HG03139 (cell line): ENCODE measurements around the gene ALG1.
"Not testable (repeated sequence)": the region's sequence is repeated elsewhere in the genome, so short reads cannot be mapped to it uniquely, and the experiment has no call there.

Source experiments
- ATAC-seq: cut with Tn5 transposase; IDR thresholded peaks from one replicate; pipeline ENCODE4 v1.9.1; 2021; ENCODE audit not compliant: unreplicated experiment

Gene ALG1

GRCh38 chr16:5072334-5073278, 963 bp downstream of the ALG1 start:
- ATAC-seq = no peak

- ATAC-seq = no peak
Observed at GRCh38 chr16:5073279-5073629, 1.6 kb downstream of the ALG1 start.

- not testable (repeated sequence) for ATAC-seq
Observed at GRCh38 chr16:5073771-5074170, 2.1 kb downstream of the ALG1 start.

GRCh38 chr16:5075637-5076036, 4.0 kb downstream of the ALG1 start:
- ATAC-seq = no peak

- no peak for ATAC-seq
Observed at GRCh38 chr16:5077304-5077703, 5.7 kb downstream of the ALG1 start.

- no peak for ATAC-seq
Observed at GRCh38 chr16:5078626-5079025, 7.0 kb downstream of the ALG1 start.

GRCh38 chr16:5080461-5080860, 8.8 kb downstream of the ALG1 start:
- ATAC-seq = not testable (repeated sequence)

GRCh38 chr16:5080996-5081395, 9.4 kb downstream of the ALG1 start:
- not testable (repeated sequence) for ATAC-seq

GRCh38 chr16:5083646-5084045, 12.0 kb downstream of the ALG1 start:
- ATAC-seq = not testable (repeated sequence)

GRCh38 chr16:5084099-5084731, 12.6 kb downstream of the ALG1 start:
- ATAC-seq = not testable (repeated sequence)

GRCh38 chr16:5084802-5085201, 13.2 kb downstream of the ALG1 start:
- ATAC-seq = not testable (repeated sequence)

GRCh38 chr16:5085716-5086115, 14.1 kb downstream of the ALG1 start:
- not testable (repeated sequence) for ATAC-seq

- ATAC-seq = not testable (repeated sequence)
Observed at GRCh38 chr16:5088086-5088790, 16.6 kb downstream of the ALG1 start.

- ATAC-seq = not testable (repeated sequence)
Observed at GRCh38 chr16:5088936-5089335, 17.3 kb downstream of the ALG1 start.

GRCh38 chr16:5089911-5090555, 18.4 kb downstream of the ALG1 start:
- ATAC-seq = not testable (repeated sequence)

- not testable (repeated sequence) for ATAC-seq
Observed at GRCh38 chr16:5090592-5090991, 18.9 kb downstream of the ALG1 start.

GRCh38 chr16:5093081-5093480, 21.4 kb downstream of the ALG1 start:
- not testable (repeated sequence) for ATAC-seq

- ATAC-seq = not testable (repeated sequence)
Observed at GRCh38 chr16:5093746-5094145, 22.1 kb downstream of the ALG1 start.

- ATAC-seq = not testable (repeated sequence)
Observed at GRCh38 chr16:5095145-5095830, 23.6 kb downstream of the ALG1 start.

- not testable (repeated sequence) for ATAC-seq
Observed at GRCh38 chr16:5096437-5097060, 24.9 kb downstream of the ALG1 start.
